SKM-1 treated with dmso at 0.1 percent for 144 hours (cell line): Measurements from ENCODE around the gene SLC22A24.
"Not testable (repeated sequence)": the region's sequence is repeated elsewhere in the genome, so short reads cannot be mapped to it uniquely, and the experiment has no call there.

Experiments
- DNase-seq: peaks from one replicate; lab custom pipeline; 2025; ENCODE audit not compliant: unreplicated experiment; lab: John Stamatoyannopoulos, UW

SLC22A24 gene, protein sequence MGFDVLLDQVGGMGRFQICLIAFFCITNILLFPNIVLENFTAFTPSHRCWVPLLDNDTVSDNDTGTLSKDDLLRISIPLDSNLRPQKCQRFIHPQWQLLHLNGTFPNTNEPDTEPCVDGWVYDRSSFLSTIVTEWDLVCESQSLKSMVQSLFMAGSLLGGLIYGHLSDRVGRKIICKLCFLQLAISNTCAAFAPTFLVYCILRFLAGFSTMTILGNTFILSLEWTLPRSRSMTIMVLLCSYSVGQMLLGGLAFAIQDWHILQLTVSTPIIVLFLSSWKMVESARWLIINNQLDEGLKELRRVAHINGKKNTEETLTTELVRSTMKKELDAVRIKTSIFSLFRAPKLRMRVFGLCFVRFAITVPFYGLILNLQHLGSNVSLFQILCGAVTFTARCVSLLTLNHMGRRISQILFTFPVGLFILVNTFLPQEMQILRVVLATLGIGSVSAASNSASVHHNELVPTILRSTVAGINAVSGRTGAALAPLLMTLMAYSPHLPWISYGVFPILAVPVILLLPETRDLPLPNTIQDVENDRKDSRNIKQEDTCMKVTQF

DNA sequence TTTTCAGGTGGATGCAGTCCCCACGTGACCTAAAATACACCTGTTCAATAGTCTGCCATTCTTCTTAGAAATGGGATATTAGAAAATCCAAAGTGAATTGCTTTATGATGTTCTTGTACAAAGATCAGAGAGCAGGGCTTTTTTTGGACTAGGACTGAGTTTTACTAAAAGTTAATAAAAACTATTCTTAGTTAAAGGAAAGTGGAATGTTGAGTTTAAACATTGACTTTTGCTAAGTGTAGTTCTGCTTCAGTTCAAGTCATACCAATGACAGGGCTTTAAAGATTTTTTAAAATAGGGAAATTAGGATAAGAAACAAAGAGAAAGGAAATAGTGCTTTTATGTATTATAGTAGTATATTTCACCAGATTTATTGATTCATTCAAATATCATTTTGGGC lies at the start of gene SLC22A24:
Gene SLC22A24 (minus strand): TSS at position 101 of the 400 bp plus-strand sequence. CDS start 442 bp downstream, outside the sequence.
- no peak for DNase-seq

DNA sequence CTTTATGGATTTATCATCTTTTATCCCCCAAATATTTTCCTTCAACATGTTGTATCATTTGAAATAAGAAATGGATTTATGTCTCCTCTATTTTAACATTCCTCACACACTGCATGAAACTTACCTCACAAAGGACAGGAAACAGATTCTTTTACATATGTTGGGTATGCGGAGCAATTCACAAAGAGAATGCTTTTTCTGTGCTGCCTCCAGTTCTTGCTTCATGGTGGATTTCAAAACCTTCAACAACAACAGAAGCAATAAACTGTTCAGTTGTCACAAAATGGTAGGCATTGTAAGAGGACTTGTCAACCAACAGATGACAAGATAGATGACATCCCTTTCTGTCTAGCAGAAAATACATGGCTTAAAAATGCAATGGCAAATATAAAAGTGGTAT lies 36.5 kb upstream of the SLC22A24 start:
- DNase-seq: no peak

DNA sequence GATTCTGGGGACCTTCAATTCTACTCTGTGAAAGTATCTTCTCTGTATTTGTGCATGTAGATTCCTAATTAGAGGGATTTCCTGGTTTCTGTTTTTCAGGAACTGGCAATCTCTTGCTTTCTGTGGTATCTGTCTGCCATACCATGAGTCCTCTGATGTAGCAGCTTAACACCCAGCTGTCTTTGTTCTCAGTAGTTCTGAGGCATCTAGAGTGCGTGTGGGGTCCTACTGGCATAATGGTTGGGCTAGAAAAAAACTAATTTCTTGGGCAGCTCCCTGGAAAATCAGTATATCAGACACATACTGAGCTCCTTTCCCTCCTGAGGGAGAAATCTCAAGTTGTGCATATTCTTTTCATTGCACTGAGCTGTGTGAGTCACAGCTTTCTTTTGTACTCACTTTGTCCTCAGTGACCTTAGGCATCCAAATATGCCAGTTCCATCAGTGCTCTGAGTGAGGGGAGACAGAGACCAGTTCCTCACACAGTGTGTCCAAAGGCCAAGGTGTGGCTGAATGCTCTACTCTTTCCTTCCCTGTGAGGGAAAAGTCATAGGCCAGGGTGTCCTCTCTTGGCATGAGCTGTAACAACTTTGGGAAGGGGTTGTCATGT lies 35.5 kb upstream of the SLC22A24 start:
- DNase-seq: no peak

DNA sequence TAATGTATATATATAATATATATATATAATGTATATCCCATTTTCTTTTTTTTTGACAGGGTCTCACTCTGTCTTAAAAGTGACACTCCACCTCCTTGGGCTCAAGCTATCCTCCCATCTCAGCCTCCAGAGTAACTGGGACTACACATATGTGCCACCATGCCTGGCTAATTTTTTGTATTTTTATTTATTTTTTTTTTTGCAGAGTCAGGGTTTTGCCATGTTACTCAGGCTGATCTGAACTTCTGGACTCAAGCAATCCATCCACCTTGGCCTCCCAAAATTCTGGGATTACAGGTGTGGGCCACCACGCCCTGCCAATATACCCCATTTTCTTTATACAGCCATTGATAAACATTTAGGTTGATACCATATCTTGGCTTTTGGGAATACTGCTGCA lies 33.9 kb upstream of the SLC22A24 start:
- DNase-seq: no peak

DNA sequence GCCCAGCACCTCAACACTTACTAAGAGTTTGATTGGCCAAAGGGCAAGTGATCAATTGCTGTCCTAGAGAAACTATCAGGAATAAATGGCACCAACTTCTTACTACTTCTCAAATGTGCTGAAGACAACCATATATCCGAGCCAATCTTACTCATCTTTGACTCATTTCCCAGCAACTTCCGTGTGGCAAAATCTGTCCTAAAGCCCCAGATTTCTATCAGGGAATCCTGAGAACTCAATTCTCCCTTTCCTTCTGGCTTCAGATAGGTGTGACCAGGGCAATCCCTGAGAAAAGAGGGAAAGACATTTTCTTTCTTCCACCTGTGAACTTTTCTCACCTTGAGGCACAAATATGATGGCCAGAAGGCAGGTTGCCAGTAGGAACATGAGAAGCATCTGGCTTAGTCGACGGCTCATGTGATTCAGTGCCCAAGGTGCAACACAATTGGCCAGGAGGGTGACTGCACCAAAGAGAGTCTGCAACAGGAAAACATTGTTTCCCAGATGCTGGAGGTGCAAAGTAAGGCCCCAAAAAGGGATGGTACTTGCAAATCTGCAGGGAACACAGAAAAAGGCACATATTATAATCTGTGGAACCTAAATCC lies 21.8 kb upstream of the SLC22A24 start:
- DNase-seq: no peak

DNA sequence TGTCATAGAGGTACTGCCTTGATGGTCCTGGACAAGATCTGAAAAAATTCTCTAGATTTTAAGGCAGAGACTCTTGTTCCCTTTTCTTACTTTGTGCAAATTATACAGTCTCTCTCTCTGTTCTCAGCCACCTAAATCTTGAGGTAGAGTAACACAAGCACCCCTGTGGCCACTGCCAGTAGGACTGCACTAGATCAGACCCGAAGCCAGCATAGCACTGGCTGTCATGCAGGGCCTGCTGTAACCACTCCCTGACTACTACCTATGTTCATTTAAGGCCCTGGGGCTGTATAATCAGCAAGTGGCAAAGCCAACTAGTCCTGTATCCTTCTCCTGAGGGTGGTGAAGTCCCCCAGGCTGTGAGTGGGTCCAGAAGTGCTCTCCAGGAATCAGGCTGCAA lies 11.8 kb upstream of the SLC22A24 start:
- no peak for DNase-seq

DNA sequence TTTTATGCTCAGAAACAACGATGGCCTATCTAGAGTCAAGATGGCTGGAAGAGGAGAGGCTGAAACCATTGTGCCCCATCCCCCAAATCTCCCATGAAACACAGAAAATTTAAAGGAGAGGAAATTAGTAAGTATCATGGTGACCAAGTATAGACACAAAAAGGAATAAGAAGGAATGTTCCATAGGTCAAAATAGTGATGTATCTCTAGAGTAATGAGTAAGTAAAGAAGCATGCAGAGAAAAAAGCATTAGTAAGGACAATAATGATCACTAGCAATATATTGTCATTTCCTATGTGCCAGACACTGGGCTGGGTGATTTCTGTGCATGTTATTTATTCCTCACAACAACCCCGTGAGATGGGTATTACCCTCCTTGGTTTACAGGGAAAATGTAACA lies 2.6 kb upstream of the SLC22A24 start:
- no peak for DNase-seq

DNA sequence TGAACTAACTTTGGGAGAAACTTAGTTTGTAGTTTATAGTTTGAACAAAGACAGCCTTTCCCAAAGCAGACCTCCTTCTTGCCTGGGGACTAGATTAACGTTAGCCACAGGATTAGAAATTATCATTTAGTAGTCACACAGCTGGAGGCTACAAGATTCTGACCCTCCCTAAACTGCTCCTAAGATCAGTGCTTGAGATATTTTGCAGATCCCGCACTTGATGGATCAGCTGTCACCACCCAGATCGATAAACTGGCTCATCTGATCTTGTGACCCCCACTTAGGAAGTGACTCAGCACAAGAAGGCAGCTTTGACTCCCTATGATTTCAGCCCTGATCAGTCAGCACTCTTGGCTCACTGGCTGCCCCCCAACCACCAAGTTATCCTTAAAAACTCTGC lies 1.6 kb downstream of the SLC22A24 start:
- DNase-seq: no peak

DNA sequence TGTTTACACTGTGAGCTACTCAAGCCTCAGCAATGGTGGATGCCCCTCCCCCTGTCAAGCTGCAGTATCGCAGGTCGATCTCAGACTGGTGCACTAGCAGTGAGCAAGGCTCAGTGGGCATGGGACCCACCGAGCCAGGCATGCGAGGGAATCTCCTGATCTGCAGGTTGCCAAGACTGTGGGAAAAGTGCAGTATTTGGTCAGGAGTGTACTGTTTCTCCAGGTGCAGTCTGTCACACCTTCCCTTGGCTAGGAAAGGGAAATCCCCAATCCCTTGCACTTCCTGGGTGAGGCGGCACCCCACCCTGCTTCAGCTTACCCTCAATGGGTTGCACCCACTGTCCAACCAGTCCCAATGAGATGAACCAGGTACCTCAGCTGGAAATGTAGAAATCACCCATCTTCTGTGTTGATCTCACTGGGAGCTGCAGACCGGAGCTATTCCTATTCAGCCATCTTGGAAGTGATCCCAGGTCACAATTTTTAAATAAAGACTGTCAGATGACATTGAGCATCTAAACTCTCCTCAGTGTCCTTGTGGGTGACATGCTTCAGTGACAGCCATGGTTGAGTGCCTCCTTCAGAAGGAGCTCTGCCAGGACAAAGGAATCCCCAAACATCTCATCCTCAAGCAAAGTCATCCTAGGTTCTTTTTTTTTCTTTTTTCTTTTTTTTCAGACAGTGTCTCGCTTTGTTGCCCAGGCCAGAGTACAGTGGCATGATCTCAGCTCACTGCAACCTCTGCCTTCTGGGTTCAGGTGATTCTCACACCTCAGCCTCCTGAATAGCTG lies 10.8 kb downstream of the SLC22A24 start:
- no peak for DNase-seq

DNA sequence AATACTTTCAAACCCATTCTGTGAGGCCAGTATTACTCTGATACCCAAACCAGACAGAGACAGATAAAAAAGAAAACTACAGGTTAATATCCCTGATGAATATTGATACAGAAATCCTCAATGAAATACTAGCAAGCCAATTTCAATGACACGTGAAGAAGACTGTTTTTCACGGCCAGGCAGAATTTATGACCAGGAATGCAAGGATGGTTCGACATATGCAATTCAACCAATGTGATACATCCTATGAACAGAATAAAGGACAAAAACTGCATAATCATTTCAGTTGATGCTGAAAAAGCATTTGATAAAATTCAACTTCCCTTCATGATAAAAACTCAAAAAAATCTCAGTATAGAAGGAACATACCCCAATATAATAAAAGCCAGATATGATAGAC lies 44.5 kb downstream of the SLC22A24 start:
- DNase-seq: no peak

DNA sequence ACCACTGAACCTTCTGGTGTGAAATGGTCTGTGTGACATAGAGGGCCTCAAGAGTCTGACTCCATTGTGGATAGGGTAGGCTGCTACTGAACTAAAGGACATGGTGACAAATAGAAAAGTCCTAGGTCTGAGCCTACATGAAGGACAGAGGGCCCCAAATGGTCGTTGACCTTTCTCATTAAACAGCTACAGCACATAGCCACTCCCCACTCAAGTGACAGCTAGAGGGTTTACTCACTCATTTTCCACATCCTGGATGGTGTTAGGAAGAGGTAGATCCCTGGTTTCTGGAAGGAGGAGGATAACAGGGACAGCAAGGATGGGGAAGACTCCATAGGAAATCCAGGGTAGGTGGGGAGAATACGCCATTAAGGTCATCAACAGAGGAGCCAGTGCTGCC lies 63.3 kb downstream of the SLC22A24 start:
- DNase-seq: no peak

DNA sequence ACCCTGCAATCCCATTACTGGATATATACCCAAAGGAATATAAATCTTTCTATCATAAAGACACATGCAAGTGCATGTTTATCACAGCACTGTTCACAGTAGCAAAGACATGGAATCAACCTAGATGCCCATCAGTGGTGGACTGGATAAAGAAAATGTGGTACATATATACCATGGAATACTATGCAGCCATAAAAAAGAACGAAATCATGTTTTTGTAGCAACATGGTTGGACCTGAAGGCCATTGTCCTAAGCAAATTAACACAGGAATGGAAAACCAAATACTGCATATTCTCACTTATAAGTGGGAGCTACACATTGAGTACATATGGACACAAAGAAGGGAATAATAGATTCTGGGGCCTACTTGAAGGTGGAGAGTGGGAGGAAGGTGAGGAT lies 97.8 kb downstream of the SLC22A24 start:
- DNase-seq: not testable (repeated sequence)

DNA sequence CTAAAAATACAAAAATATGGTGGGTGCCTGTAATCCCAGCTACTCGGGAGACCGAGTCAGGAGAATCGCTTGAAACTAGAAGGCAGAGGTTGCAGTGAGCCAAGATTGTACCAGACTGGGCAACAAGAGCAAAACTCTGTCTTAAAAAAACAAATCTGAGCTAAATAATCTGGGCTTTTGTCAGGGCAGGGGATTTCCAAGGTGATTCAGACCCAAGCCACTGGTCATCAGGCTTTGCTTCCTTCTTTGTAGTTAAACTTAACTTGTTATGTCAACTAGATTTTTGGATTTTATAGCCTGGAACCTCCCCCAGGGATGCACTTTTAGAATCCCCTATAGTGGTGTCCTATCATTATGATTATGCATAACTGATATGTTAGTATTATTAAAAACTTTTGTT lies 101.4 kb downstream of the SLC22A24 start:
- DNase-seq: no peak

DNA sequence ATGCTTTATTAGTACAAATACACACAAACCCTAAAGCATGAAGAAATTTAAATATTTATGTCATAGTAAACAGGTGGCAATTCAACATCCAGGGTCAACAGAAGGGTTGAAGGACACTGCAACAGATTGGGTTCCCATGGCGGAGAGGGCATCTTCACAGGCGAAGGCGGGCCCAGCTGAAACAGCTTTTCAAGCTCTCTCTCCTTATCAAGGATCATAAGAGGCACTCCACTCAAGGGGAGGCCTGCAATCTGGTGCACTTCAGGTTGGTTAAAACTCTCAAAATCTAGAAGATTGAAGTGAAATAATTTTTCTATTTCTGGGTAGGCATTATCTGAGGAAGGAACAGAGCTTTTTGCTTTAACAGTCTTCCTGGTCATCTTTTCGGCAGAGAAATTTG lies 111.6 kb downstream of the SLC22A24 start:
- DNase-seq: no peak
